Measurements from ENCODE around the gene PSMG3. TPM values are rescaled to one million over a fixed set of nuclear protein-coding genes. Genes with fewer than 3 reads are reported as not detected.

The PSMG3 gene, protein sequence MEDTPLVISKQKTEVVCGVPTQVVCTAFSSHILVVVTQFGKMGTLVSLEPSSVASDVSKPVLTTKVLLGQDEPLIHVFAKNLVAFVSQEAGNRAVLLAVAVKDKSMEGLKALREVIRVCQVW
- total RNA-seq = 26.1 TPM

GRCh38 chr7:1569833-1570632 lies at the start of gene PSMG3:
Gene PSMG3 (minus strand): TSS chr7:1570032. CDS start chr7:1569339, 693 bp downstream.
- FAIRE-seq (no peak), DNase-seq (ENCODE audit: low spot score in 2 of 2) (peak; percentile 95 to 97)

DNA sequence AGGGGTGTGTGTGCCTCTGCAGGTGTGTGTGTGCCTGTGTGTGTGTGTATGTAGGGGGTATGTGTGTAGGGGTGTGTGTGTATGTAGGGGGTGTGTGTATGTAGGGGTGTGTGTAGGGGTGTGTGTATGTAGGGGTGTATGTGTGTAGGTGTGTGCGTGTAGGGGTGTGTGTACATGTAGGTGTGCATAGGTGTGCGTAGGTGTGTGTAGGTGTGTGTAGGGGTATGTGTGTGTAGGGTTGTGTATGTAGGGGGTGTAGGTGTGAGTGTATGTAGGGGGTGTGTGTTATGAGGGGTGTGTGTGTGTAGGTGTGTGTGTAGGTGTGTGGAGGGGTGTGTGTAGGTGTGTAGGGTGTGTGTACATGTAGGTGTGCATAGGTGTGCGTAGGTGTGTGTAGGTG lies 48.6 kb upstream of the PSMG3 start:
- no peak for FAIRE-seq
- DNase-seq (ENCODE audit: low spot score in 2 of 2) = no peak

GRCh38 chr7:1617957-1618356 lies 48.1 kb upstream of the PSMG3 start:
- DNase-seq (ENCODE audit: low spot score in 2 of 2) (no peak), FAIRE-seq (no peak)

- FAIRE-seq (no peak), DNase-seq (ENCODE audit: low spot score in 2 of 2) (no peak)
These were observed 46.9 kb upstream of the PSMG3 start for GRCh38 chr7:1616741-1617140.

DNA sequence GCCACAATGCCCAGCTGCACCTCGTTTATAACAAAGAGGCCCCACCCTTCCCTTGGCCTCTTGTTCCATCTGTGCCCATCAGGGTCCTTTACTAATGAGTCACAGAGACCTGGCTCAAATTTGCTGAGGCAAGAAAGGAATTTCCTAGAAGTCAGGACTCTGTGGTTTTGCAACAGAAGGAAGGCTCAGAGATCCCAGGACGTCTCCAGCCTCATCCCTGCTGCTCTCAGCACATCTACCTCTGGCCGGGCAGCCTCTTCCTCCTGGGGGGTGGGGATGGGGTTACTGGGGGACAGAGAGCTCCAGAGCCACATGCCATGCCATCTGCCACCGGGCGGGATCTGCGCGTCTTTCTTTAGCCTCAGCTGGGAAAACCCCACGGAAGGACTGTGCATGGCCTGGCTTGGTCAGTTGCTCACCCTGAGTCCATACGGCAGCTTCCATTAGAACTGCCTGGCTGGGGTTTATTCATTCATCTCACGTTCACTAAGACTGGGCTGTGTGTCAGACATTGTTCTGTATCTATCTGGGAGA lies 41.9 kb upstream of the PSMG3 start:
- FAIRE-seq = no peak

GRCh38 chr7:1610678-1611302 lies 41.0 kb upstream of the PSMG3 start:
- DNase-seq (ENCODE audit: low spot score in 2 of 2) (no peak), FAIRE-seq (no peak)

More for the DNA sequence above, 41.9 kb upstream of the PSMG3 start:
- DNase-seq (ENCODE audit: low spot score in 2 of 2) = peak; percentile 69 to 83

DNA sequence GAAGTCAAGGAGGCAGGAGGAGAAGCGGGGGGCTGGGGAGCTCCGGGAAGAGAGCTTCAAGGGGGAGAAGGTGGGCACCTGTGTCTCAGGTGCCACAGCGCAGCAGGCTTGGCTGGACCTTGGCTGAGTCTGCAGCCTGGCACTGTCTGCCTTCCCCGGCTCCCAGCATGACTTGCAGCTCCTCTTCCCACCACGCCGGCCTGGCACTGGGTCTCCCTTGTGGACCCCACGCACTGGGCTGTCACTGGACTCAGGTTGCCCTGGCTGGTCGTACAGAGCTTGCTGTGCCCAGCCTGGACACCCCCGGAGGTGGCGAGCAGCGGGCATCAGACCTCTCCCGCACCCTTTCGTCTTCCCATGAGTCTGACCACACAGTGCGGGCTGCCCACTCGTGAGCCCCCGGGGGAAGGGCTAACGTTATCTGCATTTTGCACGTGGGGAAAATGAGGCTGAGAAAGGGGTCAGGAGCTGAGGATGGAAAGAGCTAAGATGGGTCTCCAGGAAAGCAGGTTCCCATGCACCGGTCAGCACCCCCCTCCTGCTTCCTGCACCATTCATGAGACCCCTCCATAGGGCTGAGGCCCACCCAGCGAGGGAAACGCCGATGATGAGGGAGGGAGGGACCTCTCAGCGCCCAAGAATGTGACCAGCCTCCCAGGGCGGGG lies 40.3 kb upstream of the PSMG3 start:
- DNase-seq (ENCODE audit: low spot score in 2 of 2) (no peak), FAIRE-seq (no peak)

DNA sequence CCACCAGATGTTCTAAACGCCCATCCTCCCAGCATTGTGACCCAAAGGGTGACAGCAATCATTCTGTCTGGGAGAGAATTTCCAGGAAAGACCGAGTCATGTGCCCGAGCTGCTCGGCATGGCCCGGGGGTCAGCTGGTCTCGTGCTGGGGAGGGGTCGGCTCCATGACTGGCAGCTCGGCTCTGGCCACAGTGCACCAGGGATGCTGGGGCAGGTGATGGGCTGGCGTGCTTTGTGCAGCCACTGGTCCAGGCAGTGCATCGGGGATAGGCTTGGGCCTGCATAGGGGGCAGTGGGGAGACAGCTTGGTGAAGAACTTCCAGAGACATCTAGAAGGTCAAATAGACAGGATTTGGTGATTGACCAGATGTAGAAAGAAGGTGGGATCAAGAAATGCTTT lies 39.2 kb upstream of the PSMG3 start:
- DNase-seq (ENCODE audit: low spot score in 2 of 2) = no peak
- no peak for FAIRE-seq

GRCh38 chr7:1608318-1608717 lies 38.5 kb upstream of the PSMG3 start:
- no peak for DNase-seq (ENCODE audit: low spot score in 2 of 2)
- no peak for FAIRE-seq

- no peak for FAIRE-seq
- no peak for DNase-seq (ENCODE audit: low spot score in 2 of 2)
These were observed 37.9 kb upstream of the PSMG3 start for GRCh38 chr7:1607696-1608095.

DNA sequence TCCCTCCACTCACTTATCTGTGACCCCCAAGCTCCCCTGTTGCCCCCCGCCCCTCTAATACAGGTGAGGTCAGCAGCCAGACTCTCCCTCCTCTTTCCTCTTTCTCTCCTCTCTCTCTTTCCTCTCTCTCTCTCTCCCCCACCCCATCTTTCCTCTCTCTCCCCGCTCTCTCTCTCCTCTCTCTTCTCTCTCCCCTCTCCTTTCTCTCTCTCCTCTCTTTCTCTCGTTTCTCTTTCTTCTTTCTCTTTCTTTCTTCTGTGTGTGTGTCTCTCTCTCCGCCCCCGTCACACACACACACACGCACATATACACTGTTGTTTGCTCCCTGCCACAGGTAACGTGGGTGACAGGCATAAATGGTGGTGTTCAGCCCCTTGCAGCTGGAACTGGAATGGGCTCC lies 37.2 kb upstream of the PSMG3 start:
- DNase-seq (ENCODE audit: low spot score in 2 of 2) = no peak
- no peak for FAIRE-seq

- DNase-seq (ENCODE audit: low spot score in 2 of 2) (no peak), FAIRE-seq (no peak)
These were observed 34.6 kb upstream of the PSMG3 start for GRCh38 chr7:1604383-1604782.

DNA sequence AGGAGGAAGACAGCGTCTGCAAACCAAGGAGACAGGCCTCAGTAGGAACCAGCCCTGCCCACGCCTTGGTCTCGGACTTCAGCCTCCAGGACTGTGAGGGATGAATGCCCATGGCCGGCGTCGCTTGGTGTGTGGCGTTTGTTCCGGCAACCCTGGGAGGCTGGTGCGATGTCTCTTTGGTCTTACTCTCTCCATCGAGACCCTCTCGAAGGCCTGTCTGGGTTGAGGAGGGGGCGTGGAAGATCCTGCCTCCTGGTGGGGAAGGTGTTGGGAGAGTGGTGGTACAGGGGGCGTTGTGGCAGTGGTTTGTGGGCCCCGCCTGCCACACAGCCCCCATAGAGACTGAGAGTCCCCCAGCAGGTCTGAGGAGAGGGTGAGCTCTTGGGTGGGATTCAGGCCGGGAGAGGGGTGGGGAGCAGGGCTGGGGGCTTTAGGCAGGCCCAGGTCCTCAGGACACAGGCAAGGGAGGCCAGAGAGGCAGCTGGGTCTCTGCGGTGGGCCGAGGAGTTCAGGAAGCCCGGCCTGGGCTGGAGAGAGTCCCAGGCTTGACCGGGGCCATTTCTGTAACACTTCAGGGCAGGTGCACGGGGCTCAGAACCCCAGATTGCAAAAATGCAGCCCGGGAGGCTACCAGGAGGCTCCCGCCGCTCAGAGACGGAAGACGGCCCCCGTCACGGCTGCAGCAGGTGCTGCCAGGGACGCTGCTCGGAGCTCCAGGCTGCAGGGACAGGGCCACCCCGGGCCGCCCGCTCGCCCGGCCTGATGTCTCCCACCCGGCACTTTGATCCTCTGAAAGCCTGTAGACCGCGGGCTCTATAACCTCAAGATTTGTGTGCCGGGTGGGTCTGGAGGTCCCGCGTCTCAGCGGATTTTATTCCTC lies 33.8 kb upstream of the PSMG3 start:
- FAIRE-seq (no peak), DNase-seq (ENCODE audit: low spot score in 2 of 2) (no peak)

DNA sequence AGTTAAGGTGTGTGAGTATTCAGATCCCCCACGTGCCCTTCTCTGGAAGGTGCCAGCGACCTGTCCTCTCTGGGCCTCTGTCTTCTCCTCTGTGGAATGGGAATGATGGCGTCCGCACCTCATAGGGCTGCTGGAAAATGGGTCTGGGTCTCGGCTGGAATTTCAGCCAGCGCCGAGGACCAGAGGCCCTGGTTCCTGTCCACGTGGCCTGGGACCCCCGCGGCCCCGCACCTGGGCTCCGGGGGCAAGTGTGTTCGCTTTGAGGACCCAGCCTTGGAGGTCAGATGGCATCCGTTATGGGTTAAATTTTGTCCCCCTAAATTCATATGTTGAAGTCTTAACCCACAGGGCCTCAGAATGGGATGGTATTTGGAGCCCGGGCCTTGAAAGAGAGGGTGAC lies 32.6 kb upstream of the PSMG3 start:
- FAIRE-seq (no peak), DNase-seq (ENCODE audit: low spot score in 2 of 2) (no peak)

DNA sequence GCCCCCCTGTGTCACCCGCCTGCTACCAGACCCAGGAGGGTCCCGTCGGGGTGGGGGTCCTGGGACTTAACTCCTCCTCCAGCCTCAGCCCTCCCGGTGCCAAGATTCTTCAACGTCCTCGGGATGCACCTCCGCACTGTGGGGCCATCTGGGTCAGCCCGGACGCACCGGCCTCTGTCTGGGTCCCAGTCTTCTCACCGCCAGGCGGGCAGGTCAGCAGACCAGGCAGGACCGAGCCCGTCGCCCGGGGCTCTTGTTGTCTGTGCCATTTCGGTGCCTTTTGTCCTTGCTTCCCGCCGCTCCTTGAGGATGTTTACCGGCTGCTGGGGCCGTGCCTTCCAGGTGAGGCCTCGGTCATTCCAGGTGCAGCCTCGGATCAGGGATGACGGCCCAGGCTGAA lies 32.1 kb upstream of the PSMG3 start:
- DNase-seq (ENCODE audit: low spot score in 2 of 2) (no peak), FAIRE-seq (no peak)

DNA sequence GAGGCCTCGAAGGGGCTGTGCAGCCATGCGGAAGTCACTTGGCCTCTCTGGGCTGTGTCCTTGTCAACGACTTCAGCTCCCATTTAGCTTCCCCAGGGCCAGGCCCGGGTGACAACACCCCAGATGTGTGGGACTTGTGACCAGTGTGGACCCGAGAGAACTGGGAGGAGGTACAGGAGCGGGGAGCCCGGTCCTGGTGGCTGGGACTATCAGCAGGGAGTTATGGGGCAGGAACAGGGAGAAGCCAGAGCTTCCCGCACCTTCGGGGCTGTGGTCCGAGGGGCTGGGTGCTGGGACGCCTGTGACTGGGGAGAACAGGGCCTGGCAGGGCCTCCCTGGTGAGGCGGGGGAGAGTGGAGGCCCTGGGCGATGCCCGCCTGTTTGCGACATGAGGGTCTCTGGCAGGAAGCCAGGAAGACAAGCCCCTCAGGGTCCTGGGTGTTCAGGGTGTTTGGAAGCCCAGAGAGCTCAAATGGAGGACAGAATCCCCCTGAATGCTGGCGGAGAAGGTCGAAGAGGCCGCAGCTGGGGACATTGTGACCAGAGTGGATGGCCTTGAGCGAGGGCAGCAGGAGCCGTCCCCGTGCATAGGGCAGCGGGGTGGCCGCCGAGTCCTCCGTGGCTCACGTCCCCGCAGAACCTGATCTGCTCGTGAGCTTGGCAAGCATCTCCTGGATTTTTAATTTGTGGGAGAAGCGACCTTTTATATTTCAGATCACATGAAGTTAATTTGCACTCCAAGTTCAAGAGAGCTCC lies 30.0 kb upstream of the PSMG3 start:
- no peak for FAIRE-seq
- no peak for DNase-seq (ENCODE audit: low spot score in 2 of 2)

- no peak for DNase-seq (ENCODE audit: low spot score in 2 of 2)
- no peak for FAIRE-seq
These were observed 29.3 kb upstream of the PSMG3 start for GRCh38 chr7:1598961-1599639.

- DNase-seq (ENCODE audit: low spot score in 2 of 2) = no peak
- no peak for FAIRE-seq
These were observed 28.5 kb upstream of the PSMG3 start for GRCh38 chr7:1598286-1598685.

DNA sequence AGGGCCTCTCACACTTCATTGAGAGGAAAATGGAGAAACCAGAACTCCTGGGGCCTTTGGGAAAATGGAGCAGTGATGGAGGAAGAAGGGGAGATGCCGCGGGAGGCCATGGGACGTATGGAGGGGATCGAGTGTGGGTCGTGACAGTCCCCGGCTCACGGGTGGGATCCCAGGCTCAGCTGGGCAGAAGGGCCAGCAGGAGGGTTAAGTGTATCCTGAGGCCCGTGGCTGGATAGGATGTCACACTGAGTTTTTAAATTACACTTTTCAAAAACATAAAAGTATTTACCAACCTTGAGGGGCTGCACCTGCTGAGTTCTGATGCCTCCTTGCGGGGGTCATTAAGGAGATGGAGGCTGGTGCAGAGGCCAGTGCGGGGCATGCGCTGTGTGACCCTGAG lies 28.0 kb upstream of the PSMG3 start:
- DNase-seq (ENCODE audit: low spot score in 2 of 2) (no peak), FAIRE-seq (no peak)
